Measurements from ENCODE around the gene ZMIZ1.

DNA sequence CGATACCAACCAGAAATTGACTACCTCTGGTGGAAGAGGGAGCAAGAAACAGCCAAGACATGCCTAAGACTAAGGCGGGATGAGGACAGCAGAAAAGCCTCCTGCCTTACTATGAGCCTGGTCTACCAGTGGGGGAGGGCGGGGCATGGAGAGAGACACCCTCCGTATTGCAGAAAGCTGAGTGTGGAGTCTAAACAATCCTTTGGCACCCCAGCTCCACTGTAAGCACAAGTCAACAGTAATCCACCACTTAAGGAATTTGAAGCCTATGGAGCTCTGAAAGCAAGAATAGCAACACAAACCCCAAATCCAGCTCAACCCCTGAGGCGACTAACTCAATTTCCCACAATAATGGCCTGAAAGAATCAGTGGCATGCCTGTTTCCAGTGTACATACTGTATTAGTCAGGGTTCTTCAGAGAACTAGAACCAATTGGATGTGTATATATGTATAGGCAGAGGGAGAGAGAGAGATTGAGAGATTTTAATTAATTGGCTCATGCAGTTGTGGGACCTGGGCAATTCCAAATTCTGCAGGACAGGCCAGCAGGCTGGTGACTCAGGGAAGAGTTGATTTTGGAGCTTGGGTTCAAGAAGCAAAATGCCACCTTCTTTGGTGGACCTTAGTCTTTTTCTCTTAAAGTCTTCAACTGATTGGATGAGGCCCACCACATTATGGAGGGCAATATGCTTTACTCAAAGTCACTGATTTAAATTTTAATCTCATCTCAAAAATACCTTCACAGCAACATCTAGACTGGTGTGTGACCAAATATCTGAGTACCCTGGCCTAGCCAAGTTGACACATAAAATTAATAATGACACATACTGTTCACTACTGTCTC is 292.0 kb downstream of the ZMIZ1 start:
- TF ChIP-seq, protein P1, sequence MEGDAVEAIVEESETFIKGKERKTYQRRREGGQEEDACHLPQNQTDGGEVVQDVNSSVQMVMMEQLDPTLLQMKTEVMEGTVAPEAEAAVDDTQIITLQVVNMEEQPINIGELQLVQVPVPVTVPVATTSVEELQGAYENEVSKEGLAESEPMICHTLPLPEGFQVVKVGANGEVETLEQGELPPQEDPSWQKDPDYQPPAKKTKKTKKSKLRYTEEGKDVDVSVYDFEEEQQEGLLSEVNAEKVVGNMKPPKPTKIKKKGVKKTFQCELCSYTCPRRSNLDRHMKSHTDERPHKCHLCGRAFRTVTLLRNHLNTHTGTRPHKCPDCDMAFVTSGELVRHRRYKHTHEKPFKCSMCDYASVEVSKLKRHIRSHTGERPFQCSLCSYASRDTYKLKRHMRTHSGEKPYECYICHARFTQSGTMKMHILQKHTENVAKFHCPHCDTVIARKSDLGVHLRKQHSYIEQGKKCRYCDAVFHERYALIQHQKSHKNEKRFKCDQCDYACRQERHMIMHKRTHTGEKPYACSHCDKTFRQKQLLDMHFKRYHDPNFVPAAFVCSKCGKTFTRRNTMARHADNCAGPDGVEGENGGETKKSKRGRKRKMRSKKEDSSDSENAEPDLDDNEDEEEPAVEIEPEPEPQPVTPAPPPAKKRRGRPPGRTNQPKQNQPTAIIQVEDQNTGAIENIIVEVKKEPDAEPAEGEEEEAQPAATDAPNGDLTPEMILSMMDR (IDR thresholded peaks at IDR 0.05), result no peak
- TF ChIP-seq POLR2A (IDR thresholded peaks at IDR 0.05), result no peak
